ENCODE measurements around the gene CDYL.
"Not testable (repeated sequence)": the region's sequence is repeated elsewhere in the genome, so short reads cannot be mapped to it uniquely, and the experiment has no call there.

Gene CDYL

GRCh38 chr6:4828187-4828698 is 52.0 kb downstream of the CDYL start:
- H3K4me3 Mint-ChIP-seq: no peak overlapping the region
- peaks cover 31 to 32% of the 10 kb centered on the region in 2 donors for H3K9me3 Mint-ChIP-seq
- peaks cover 10% of the 10 kb centered on the region for H3K4me1 Mint-ChIP-seq

GRCh38 chr6:4829089-4829488 is 52.9 kb downstream of the CDYL start:
- no peak overlapping the region for H3K27ac Mint-ChIP-seq
- H3K4me1 Mint-ChIP-seq: peaks cover 10% of the 10 kb centered on the region
- DNase-seq: no peak
- H3K4me3 Mint-ChIP-seq: no peak overlapping the region
- no peaks in the 10 kb centered on the region for H3K27me3 Mint-ChIP-seq
- H3K9me3 Mint-ChIP-seq: peaks cover 25 to 26% of the 10 kb centered on the region in 2 donors
- no peak for ATAC-seq

More at GRCh38 chr6:4828187-4828698, 52.0 kb downstream of the CDYL start:
- Mint-ChIP-seq H3K27ac (no peak overlapping the region), H3K27me3 (no peaks in the 10 kb centered on the region)
- DNase-seq (no peak), ATAC-seq (no peak)

GRCh38 chr6:4835540-4835939 is 59.3 kb downstream of the CDYL start:
- peaks cover 26 to 36% of the 10 kb centered on the region in 2 donors for H3K9me3 Mint-ChIP-seq
- H3K27me3 Mint-ChIP-seq, DNase-seq, ATAC-seq, H3K4me3 Mint-ChIP-seq, H3K27ac Mint-ChIP-seq, H3K4me1 Mint-ChIP-seq: not testable (repeated sequence)

GRCh38 chr6:4840169-4840568 is 64.0 kb downstream of the CDYL start:
- ATAC-seq: no peak
- Mint-ChIP-seq H3K9me3 (peaks cover 42 to 62% of the 10 kb centered on the region in 2 donors), H3K27ac (no peak overlapping the region), H3K4me3 (no peak overlapping the region), H3K27me3 (no peaks in the 10 kb centered on the region), H3K4me1 (peaks cover 38% of the 10 kb centered on the region)
- DNase-seq: no peak

- Mint-ChIP-seq H3K4me3 (no peak overlapping the region), H3K9me3 (peaks cover 32 to 48% of the 10 kb centered on the region in 2 donors), H3K27ac (no peak overlapping the region), H3K27me3 (no peaks in the 10 kb centered on the region), H3K4me1 (peaks cover 58% of the 10 kb centered on the region)
- ATAC-seq: no peak
- DNase-seq: no peak
These were observed 67.9 kb downstream of the CDYL start for GRCh38 chr6:4844108-4844507.

GRCh38 chr6:4846387-4846786 is 70.2 kb downstream of the CDYL start:
- Mint-ChIP-seq H3K27ac (no peak overlapping the region), H3K27me3 (no peaks in the 10 kb centered on the region), H3K4me3 (no peak overlapping the region), H3K9me3 (peaks cover 16 to 25% of the 10 kb centered on the region in 2 donors), H3K4me1 (peaks cover 55% of the 10 kb centered on the region)
- no peak for DNase-seq
- no peak for ATAC-seq

GRCh38 chr6:4848382-4849068 is 72.3 kb downstream of the CDYL start:
- Mint-ChIP-seq H3K27me3 (no peaks in the 10 kb centered on the region), H3K27ac (no peak overlapping the region), H3K4me1 (peaks cover 66% of the 10 kb centered on the region), H3K4me3 (no peak overlapping the region), H3K9me3 (peaks cover 7 to 11% of the 10 kb centered on the region in 2 donors)
- peak in 1 of 2 donors; percentile 13 for DNase-seq
- no peak for ATAC-seq

GRCh38 chr6:4849226-4850022 is 73.2 kb downstream of the CDYL start:
- Mint-ChIP-seq H3K4me3 (no peak overlapping the region), H3K27ac (no peak overlapping the region), H3K4me1 (peaks cover 67% of the 10 kb centered on the region), H3K9me3 (peaks cover 0 to 2% of the 10 kb centered on the region in 2 donors), H3K27me3 (no peaks in the 10 kb centered on the region)
- ATAC-seq (no peak), DNase-seq (no peak)

- Mint-ChIP-seq H3K27ac (no peak overlapping the region), H3K4me3 (no peak overlapping the region), H3K4me1 (peaks cover 72% of the 10 kb centered on the region), H3K9me3 (no peaks in the 10 kb centered on the region), H3K27me3 (no peaks in the 10 kb centered on the region)
- DNase-seq: no peak
- ATAC-seq: no peak
These were observed 74.8 kb downstream of the CDYL start for GRCh38 chr6:4851035-4851434.

GRCh38 chr6:4852186-4852585 is 76.0 kb downstream of the CDYL start:
- H3K4me3 Mint-ChIP-seq, H3K27ac Mint-ChIP-seq, H3K9me3 Mint-ChIP-seq, H3K27me3 Mint-ChIP-seq, ATAC-seq, DNase-seq: not testable (repeated sequence)
- peaks cover 74% of the 10 kb centered on the region for H3K4me1 Mint-ChIP-seq

GRCh38 chr6:4852938-4853337 is 76.7 kb downstream of the CDYL start:
- Mint-ChIP-seq H3K27me3 (no peaks in the 10 kb centered on the region), H3K9me3 (no peaks in the 10 kb centered on the region), H3K4me1 (peaks cover 76% of the 10 kb centered on the region), H3K27ac (no peak overlapping the region), H3K4me3 (no peak overlapping the region)
- DNase-seq: no peak
- no peak for ATAC-seq

- Mint-ChIP-seq H3K9me3 (no peaks in the 10 kb centered on the region), H3K4me1 (peaks cover 77% of the 10 kb centered on the region), H3K27me3 (no peaks in the 10 kb centered on the region), H3K4me3 (no peak overlapping the region), H3K27ac (no peak overlapping the region)
- DNase-seq: no peak
- no peak for ATAC-seq
These were observed 77.1 kb downstream of the CDYL start for GRCh38 chr6:4853349-4853748.

- H3K27me3 Mint-ChIP-seq: no peaks in the 10 kb centered on the region
- no peaks in the 10 kb centered on the region for H3K9me3 Mint-ChIP-seq
- H3K4me3 Mint-ChIP-seq: peak overlapping the region in 1 of 2 donors; percentile 17
- ATAC-seq (peak; percentile 97), DNase-seq (peak in 1 of 2 donors; percentile 53)
- H3K4me1 Mint-ChIP-seq: peaks cover 77% of the 10 kb centered on the region
- H3K27ac Mint-ChIP-seq: peak overlapping the region in 1 of 2 donors; percentile 23
These were observed 77.7 kb downstream of the CDYL start for GRCh38 chr6:4853782-4854511.

GRCh38 chr6:4856785-4857184 is 80.6 kb downstream of the CDYL start:
- Mint-ChIP-seq H3K4me3 (peak overlapping the region in 1 of 2 donors; percentile 38), H3K9me3 (peaks cover 3 to 6% of the 10 kb centered on the region in 2 donors), H3K27ac (peak overlapping the region in 1 of 2 donors; percentile 13), H3K4me1 (peaks cover 73% of the 10 kb centered on the region), H3K27me3 (no peaks in the 10 kb centered on the region)
- ATAC-seq (peak; percentile 48), DNase-seq (peak in 1 of 2 donors; percentile 25)

GRCh38 chr6:4858194-4859015 is 82.2 kb downstream of the CDYL start:
- Mint-ChIP-seq H3K9me3 (peaks cover 7 to 10% of the 10 kb centered on the region in 2 donors), H3K4me3 (no peak overlapping the region), H3K4me1 (peaks cover 58% of the 10 kb centered on the region), H3K27ac (no peak overlapping the region), H3K27me3 (no peaks in the 10 kb centered on the region)
- no peak for DNase-seq
- ATAC-seq: no peak
